ENCODE measurements around the gene TGFBRAP1. TPM values are rescaled to one million over a fixed set of nuclear protein-coding genes. Genes with fewer than 3 reads are reported as not detected.

Gene TGFBRAP1
- total RNA-seq, 2 donors from 2014 or later = 19.9 to 38.0 TPM

Other genes starting within 250 kb of the TGFBRAP1 start
- gene GPR45, start 88.0 kb downstream of the TGFBRAP1 start, total RNA-seq = not detected
- 10 to 100 TPM; 16.5 to 17.6 TPM for gene C2orf49, start 7.8 kb upstream of the TGFBRAP1 start, total RNA-seq
- under 1 TPM in 1 of 2 donors, not detected in 1; 0.95 TPM for gene FHL2, start 69.3 kb upstream of the TGFBRAP1 start, total RNA-seq